ENCODE results near the gene ZZZ3. TPM values are rescaled to one million over a fixed set of nuclear protein-coding genes. Genes with fewer than 3 reads are reported as not detected.

The ZZZ3 gene
- total and polyA plus RNA-seq, 2 of the 13 experiments (the other 11 are each of a cell fraction or from before 2014, with no cell fraction given), result 18.1 to 50.2 TPM

GRCh38 chr1:77670330-77670729 lies 12.1 kb downstream of the ZZZ3 start:
- no TSS peak for BruUV-seq (replicated peaks)
- H3K9ac ChIP-seq (ENCODE audit: insufficient read depth, low read depth, low read length), result no peak overlapping the region
- peaks cover 35% of the 10 kb centered on the region for H4K20me1 ChIP-seq (ENCODE audit: insufficient read depth, low read length)
- no peak for DNase-seq (ENCODE audit: low spot score)
- intact Hi-C loops (cut with micrococcal nuclease; ENCODE audit: unreplicated experiment) (no loop called here), in situ Hi-C loops (cut with HindIII; ENCODE audit: extremely low pct_ligation_motif_present, low pct_unique_long_range_greater_than_20kb) (no loop called here)
- H3K4me1 ChIP-seq (ENCODE audit: insufficient read depth, low read length), result peaks cover 28% of the 10 kb centered on the region
- CTCF ChIA-PET (ENCODE audit: low intra/inter-chr PET ratio, low total read pairs), result no interaction called here
- H2AFZ ChIP-seq (ENCODE audit: low read length), result no peak overlapping the region
- FAIRE-seq, result no peak
- H3K79me2 ChIP-seq (ENCODE audit: insufficient read depth, low read length), result peaks cover 98% of the 10 kb centered on the region
- H3K27ac ChIP-seq (ENCODE audit: extremely low read length, insufficient read depth, low read length), result no peak overlapping the region
- no peak overlapping the region for H3K4me2 ChIP-seq (ENCODE audit: low read depth, low read length)
- H3K36me3 ChIP-seq (replicated peaks in 1 of 2; ENCODE audit: control insufficient read depth in 1 of 2, insufficient read depth in 2 of 2, low read length in 2 of 2), result no peaks in the 10 kb centered on the region
- no peak for ATAC-seq
- H3K27me3 ChIP-seq (ENCODE audit: control insufficient read depth in 1 of 2, insufficient read depth in 2 of 2, low read length in 2 of 2), result no peaks in the 10 kb centered on the region
- H3K4me3 ChIP-seq (replicated peaks in 1 of 3; ENCODE audit: insufficient read depth in 1 of 3, low read depth in 2 of 3, low read length in 3 of 3), result no peak overlapping the region
- 97% methylated on average over 7 of the region's 7 CpGs for WGBS (ENCODE audit: low lambda C conversion rate)
- POLR2A ChIA-PET, result no interaction called here
- no peaks in the 10 kb centered on the region for H3K9me3 ChIP-seq (ENCODE audit: low read length)
- no peak for TF ChIP-seq CREB1 (IDR thresholded peaks at IDR 0.05)
- no peak for TF ChIP-seq CREB1 (CRISPR knock-in tag; IDR thresholded peaks at IDR 0.05)
- TF ChIP-seq TBX2 (CRISPR knock-in tag; IDR thresholded peaks at IDR 0.05; ENCODE audit: borderline replicate concordance), result no peak
- no peak for TF ChIP-seq HMGXB3 (CRISPR knock-in tag; IDR thresholded peaks at IDR 0.05; ENCODE audit: borderline replicate concordance)
- no peak for TF ChIP-seq ZNF652 (CRISPR knock-in tag; IDR thresholded peaks at IDR 0.05; ENCODE audit: borderline replicate concordance, low read depth)
- TF ChIP-seq REPIN1 (CRISPR knock-in tag; IDR thresholded peaks at IDR 0.05; ENCODE audit: borderline replicate concordance, low read depth), result no peak
- no peak for TF ChIP-seq KDM5B (CRISPR knock-in tag; IDR thresholded peaks at IDR 0.05; ENCODE audit: borderline replicate concordance)
- TF ChIP-seq ZNF382 (CRISPR knock-in tag; IDR thresholded peaks at IDR 0.05; ENCODE audit: borderline replicate concordance), result no peak
- no peak for TF ChIP-seq TFE3 (CRISPR knock-in tag; IDR thresholded peaks at IDR 0.05)
- TF ChIP-seq LBX2 (CRISPR knock-in tag; IDR thresholded peaks at IDR 0.05; ENCODE audit: borderline replicate concordance), result no peak
- TF ChIP-seq E2F5 (CRISPR knock-in tag; conservative IDR thresholded peaks at IDR 0.05), result no peak
- no peak for TF ChIP-seq ATF7 (IDR thresholded peaks at IDR 0.05)
- TF ChIP-seq ATF7 (CRISPR knock-in tag; IDR thresholded peaks at IDR 0.05), result no peak
- TF ChIP-seq ZNF276 (CRISPR knock-in tag; IDR thresholded peaks at IDR 0.05; ENCODE audit: low read depth), result no peak
- TF ChIP-seq ELF1 (CRISPR knock-in tag; IDR thresholded peaks at IDR 0.05), result no peak
- no peak for TF ChIP-seq KLF11 (CRISPR knock-in tag; IDR thresholded peaks at IDR 0.05)
- no peak for TF ChIP-seq TRIM24 (CRISPR knock-in tag; IDR thresholded peaks at IDR 0.05)

Measured in HepG2 (cell line).